Stimulated activated CD4-positive, alpha-beta T cell treated with anti-CD3 and anti-CD28 coated beads, TNF-alpha, amount 100 ng/mL, for 24 hours (primary cell): Measurements from ENCODE around the gene DDC.
"Not testable (repeated sequence)": the region's sequence is repeated elsewhere in the genome, so short reads cannot be mapped to it uniquely, and the experiment has no call there.

Source experiments
- DNase-seq, 3 experiments: peaks; one replicate each; pipeline ENCODE4 v3.0.0-alpha.2; 2020; ENCODE audit warnings: low read depth in 3 of 3

DDC gene

DNA sequence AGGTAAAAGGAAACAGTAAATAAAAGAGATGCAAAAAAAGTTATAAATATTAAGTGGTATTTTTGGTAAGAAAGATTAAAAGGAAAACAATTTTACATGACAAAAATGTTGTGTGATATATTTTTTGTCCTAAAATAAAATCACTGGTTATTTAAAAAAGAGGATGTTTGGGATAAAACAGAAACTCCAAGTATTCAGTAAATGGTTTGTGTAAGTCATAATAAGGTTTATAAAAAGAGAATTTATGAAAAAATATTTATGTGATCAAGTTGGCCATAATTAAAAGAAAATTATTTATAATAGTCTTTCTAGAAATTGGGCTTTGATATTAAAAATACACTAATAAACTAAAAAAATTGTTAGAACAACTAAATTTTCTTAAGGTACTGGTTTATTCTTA, 76.8 kb downstream of the DDC start:
- DNase-seq = no peak

DNA sequence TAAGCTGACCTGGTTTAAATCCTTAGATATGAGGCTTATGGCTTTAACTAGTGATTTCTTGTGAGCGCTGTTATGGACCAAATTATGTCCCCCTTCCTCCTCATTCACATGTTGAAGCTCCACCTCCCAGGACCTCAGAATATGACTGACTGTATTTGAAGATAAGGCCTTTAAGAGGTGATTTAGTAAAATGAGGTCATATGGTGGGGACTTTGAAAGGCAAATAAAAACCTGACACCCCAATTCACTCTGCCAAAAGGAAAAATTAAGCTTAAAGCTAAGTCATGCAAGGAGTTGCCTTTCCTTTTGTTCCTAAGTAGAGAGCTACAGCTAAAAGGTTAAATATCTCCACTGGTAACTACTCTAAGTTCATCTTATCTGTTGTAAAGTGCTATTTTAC, 78.7 kb downstream of the DDC start:
- no peak for DNase-seq

DNA sequence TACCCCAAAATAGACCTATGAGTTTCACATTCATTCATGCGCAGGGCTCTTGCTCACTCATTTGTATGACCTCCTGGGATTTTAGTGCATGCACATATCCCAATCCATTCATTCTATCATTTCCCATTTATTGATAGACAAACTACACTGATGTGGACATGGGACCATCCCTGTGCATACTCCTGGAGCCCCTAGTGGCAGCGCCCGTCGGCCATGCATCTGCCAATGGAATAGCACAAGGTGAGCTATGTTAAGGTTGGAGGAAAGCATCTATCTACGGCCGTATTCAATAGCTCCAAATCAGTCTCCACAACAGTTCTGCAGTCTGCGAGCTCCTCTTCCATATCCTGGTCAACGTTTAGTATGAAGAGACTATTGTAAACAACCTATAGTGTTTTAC, 83.3 kb downstream of the DDC start:
- no peak for DNase-seq

DNA sequence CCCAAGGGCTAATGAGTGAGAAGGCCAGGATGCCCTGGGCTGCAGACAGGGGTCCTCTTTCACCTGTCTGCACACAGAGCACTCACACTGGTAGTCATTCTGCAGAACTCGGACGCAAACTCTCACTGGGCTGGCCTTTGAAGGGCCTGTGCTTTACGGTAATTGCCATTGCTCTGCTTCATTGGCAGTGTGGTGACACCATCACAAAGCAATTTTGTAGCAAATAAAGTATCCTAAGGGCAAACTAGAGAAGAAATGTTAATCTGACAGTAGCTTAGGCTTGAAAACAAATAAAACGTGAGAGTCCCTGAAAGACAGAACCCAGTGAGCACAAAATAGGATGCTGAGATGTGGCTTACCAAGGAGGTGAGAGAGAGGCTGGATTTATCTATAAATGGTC, 84.4 kb downstream of the DDC start:
- no peak for DNase-seq

DNA sequence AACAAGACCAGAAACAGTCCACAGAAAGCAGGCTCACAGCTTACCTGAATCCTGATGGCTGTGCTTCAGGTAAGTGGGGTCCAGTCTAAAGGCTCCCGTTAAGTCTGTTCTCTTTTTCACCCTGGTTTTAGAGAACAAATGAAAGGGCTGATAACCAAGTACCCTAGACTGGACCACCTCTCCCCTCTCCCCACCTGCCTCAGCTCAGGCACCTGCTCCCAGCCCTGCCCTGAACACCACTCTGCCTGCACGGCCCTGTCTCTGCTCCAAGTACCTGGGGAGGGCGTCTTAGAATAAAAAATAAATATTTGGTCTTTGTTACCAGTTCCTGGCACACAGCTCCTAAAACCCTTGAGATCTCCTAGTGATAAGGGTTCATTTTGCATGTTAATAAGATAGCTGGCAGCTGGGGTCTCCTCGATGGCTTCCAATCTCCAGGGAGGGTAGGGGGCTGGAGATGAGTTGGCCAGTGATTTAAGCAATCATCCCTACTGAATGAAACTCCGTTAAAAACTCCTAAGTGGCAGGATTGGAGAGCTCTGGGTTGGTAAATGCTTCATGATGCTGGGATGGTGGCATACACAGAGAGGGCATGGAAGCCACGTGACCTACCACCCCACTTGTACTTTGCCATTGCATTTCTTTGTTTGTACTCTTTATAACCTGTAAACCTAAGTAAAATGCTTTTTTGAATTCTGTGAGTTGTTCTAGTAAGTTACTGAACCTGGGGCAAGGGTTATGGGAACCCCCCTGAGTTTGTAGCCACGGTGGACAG, 85.3 kb downstream of the DDC start:
- no peak for DNase-seq

DNA sequence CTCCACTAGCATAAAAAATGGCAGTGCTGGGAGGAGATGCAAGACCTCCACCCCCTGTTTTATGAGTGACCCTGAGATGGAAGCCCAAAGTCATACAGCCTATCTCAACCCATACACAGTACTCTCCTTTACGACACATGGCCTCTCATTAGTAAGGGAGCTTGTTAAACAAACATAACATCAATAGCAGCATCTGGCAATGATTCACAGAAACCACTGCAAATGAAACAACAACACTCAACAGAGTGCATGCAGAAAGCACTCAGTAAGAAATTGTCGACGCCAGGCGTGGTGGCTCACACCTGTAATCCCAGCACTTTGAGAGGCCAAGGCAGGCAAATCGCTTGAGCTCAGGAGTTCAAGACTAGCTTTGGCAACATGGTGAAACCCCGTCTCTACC, 87.6 kb downstream of the DDC start:
- DNase-seq = no peak

DNA sequence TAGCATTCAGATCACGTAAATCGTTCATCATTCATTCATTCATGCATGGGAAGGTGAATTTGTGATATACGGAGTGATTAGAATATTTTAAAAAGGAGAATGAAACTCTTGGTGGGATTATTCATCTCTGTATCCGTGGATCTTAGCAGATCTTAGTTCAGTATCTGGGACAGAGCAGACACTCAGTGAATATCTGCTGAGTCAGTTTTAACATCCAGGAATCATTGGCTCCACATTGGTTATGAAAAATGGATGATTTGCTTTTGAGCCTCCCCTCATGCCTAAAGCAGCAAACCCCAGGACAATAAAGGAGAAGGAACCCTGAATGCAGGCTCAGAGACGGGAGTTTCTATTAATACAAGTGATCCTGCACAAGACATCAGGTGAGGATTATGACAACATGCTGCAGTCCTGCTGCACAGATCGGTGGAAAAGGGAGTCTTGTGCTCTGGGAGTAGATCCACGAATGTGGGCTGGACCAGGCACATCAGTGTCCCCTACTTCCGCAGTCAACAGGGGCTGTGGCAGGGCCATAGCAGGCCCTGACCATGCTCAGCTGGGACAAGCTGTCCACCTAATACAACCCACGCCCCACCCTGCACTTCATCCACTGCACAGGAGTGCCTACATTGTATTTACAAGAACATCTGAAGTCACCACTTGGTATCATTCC, 88.1 kb downstream of the DDC start:
- DNase-seq = no peak

DNA sequence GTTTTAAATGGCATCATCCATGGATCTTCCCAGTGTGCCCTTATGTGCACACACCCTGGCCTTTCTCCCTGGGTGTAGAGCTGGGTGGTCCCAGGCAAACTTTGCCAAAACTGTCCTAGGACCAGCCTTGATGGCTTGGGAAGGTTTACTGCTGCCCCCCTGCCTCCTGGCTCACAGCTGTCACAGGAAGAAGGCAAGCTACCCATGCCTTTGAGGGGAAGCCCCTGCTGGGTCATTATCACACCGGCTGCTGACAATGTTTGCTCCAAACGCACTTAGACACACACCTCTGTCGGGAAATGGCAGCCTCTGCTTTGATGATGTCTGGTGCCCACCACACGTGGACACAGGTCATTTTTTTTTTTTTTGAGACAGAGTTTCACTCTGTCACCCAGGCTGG, 89.9 kb downstream of the DDC start:
- no peak for DNase-seq

DNA sequence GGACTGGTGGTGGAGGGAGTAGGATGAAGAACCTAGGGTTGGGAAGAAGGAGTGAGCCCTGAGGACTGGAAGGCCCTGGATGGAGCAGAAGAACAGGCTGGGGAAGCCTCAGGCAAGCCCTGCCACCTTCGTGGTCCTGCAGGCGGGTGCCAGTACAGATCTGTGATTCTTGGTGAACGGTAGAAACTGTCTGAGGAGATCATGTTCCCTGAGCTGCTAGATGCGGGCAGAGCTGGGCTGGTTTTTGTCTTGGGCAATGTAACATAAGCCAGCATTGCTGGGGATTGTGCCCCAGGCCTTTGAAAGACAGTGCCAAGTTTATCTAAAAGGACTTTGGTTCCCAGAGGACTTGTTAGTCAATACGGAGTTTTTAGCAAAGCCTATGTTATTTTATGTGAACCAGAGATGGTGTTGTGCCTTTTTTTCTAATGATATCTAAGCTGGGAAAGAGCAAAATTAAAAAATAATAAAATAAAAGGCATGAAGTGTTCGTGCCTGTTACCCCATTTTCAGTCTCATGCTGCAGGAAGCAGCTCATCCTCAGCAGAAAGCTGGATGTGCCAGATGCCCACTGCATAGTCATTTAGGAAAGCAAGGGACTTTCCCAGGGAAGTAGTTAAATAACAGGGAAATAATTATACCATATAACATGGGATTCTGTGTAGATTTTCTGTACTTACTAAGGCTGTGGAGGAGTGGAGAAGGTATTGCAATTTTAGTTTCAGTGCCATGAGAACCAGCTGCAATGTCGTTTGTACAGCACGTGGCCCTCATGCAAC, 90.6 kb downstream of the DDC start:
- DNase-seq = no peak

DNA sequence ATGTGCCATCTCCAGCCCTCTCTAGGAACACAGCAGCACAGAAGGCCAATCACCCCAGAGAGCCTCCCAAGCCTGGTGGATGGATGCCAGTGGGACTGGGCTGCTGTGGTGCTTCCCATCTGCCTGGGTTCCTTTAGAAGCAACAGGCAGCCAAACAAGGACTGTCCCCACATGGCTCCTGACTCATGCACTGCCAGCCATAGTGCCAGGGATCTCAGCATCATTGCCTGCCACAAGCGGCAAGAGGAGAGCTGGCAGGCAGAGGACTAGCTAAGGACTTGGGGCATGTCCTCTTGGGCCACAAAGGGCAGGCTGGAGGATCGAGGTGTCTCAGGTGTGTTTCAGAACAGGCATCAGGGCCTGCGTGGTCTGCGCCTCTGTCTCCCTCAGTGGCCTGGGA, 91.7 kb downstream of the DDC start:
- no peak for DNase-seq

DNA sequence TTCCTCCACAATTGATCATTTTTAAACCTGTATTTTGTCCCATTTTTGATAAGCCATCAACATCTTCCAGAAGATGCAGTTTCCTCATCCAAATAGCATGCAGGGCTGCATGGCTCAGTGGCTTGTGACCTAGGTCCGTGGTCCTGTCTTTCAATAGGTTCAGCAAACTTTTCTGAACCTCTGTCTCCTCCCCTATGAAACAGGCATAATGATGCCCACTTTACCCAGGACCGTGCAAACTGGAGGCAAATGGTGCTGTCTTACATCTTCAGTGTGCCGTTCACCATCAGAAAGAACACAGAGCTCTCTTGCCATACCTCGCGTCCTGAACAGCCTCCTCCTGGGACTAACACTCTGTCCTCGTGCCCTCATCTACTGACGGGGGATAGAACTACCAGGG, 92.8 kb downstream of the DDC start:
- no peak for DNase-seq

DNA sequence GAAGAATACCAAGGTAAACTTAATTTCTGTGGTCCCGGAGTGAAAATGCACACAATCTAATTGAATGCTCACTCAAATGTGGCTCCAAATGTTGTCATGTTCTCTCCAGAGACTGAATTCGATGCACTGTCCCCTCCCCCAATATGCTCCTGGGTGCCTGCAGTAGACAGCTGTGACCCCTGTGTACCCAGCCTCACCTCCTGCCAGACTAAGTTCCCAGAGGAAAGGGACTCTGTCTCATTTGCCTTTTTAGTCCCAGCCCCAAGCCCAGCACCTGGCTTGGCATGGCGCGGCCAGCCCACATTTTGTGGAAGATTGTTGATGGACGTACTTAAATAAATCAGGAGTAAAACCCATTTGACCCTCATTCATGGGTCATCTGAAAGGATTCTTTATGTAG, 93.2 kb downstream of the DDC start:
- no peak for DNase-seq

DNA sequence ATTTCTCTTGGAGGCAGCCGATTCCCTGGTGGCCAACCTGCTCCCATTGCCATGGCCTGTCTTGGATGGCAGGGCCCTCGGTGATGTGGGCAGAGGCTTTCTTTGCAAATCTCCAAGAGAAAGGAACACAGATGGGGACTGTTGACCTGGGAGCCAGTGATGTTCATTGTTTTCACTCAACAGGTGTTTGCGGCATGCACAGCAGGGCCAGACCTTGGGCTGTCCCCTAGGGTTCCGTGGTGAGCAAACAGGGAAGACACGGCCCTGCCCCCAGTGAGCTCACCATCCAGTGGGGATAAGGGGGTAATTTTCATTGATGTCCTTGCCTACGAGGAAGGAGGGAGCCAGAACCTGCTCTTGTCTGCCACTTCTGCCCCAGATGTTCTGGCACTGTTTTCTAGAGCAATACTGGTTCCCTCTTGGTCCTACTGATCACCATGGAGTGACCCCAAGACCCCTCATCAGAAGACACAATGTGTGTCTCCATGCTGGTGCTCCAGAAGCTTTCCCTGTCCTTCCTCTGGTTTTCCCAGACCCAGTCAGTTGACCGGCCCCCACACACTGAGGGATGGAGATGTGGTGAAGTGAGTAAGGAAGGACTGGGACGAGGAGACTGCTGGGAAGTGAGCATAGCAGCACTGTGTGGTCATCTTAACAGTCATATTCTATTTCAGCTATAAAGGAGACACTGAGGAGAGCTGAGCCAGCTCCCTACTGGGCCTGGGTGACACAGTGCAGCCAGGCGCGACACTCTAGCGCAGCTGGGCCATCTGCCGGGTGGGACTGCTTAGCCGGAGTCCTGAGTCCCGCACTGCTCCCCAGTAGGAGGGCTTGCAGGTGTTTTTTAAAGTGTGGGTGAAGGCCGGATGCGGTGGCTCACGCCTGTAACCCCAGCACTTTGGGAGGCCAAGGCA, 94.7 kb downstream of the DDC start:
- no peak for DNase-seq

DNA sequence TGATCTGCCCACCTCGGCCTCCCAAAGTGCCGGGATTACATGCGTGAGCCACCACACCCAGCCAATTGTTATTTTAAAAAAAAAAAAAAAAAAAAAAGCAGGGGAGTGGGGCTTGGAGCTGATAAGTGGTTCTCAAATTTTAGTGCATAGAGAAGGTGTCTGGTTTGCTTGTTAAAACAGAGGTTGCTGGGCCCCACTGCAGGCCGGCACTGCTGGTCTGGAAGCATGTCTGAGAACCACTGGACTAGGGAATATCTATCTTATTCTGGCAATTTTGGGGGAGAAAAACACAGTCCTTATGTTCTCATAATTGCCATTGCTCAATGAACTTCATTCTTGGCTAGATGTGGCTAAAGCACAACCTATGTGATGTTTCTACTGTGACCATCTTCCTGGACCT, 96.0 kb downstream of the DDC start:
- DNase-seq = no peak

DNA sequence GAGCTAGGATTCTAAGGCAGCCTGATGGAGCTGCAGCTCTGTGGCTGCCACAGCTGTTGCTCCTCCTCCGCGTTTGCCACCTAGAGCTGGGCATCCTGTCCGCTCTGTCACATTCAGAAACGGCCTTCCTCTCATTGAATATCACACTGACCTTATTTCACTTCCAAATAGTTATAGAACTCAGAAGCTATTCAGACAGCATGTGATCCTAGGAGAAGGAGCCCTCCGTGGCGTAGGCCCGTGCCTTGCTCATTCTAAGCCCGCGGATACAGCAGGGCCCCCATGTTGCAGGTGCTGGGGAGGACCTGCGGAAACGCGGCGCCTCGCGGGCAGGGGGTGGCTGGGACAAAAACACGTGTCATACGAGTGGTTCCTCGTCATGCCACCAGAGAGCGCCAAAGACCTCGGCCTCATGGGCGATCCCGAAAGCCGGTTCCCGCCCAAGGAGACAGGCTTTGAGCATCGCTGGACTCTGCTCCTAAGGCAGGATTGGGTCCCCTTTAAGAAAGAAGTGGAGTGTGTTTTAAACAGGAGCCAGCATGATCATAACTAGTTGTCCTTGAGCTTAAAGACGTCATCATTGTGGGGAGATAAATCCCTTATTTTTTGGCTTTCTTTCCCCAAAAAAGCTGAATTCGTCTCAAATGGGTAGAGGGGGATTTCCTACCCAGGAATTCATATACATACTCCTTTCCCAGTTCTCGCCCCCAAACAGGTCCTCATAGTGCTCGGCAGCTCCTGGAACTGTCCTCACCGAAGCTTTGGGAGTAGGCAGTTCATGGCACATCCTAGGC, 97.2 kb downstream of the DDC start:
- peak; percentile 66 to 85 (median 69) for DNase-seq

DNA sequence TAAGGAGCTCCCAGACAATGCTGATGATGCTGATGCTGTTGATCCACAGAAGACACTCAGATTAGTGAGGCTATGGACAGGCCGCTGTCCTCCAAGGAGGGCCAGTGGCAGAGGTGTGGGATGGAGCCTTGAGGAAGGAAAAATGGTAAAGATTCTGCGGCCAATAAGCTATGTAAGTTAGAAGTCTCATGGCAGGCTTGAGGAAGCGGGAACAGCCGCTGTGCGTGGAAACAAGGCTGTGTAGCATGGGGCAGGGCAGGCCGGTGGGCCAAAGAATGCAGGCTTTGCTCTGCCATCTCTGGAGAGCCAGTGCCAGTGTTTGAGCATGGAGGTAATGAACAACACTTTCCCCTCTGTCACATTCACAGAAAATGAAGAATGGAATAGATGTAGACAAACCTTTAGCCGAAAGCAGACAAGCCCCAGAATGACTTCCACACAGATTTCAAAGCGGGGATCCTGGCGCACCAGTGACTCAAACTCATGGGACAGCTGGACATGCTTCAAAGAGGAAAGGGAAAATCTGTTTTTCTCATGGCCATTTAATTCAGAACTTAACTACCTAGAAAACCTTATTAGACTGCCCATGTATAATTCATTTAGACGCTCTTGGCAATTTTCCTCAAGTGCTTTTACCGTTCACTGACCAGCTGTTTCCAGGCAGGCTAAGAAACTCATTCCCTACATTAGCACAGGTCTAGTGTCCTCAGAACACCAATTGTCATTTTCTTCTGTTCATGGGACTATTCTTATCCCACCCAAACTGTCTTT, 98.2 kb downstream of the DDC start:
- DNase-seq = no peak

DNA sequence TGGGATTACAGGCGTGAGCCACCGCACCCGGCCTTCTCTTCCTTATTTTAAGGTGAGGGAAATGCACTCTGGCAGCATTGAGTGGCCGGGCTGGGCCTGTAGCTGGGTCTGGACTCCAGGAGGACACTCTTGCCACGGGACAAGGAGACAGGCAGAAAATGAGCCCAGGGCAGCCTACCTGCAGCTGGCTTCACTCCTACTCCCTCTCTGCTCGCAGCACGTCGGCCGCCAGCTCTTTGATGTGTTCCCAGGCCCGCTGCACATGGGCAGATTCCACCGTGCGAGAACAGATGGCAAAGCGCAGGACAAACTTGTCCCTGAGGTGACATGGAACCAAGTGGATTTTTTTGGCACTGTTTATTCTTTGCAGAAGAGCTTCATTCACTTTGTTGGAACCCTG, 102.2 kb downstream of the DDC start:
- DNase-seq = no peak

DNA sequence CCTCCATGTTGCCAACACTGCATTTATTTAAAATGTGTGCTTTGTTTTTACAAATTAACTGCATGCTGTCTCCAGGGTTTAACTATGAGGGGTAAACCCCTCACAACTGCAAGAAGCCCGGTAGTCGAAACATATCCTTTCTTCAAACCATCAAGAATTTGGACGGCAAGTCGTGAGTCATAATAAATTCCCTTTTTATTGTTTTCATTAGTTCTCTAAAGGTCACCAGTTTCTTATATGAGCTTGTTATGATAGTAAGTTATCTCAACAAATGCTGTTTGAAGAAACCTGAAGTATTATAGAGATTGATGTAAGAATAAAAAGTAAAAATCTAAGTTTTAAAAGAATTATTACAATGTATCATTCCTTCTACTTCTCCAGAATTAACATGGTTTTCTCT, 102.8 kb downstream of the DDC start:
- DNase-seq = no peak

DNA sequence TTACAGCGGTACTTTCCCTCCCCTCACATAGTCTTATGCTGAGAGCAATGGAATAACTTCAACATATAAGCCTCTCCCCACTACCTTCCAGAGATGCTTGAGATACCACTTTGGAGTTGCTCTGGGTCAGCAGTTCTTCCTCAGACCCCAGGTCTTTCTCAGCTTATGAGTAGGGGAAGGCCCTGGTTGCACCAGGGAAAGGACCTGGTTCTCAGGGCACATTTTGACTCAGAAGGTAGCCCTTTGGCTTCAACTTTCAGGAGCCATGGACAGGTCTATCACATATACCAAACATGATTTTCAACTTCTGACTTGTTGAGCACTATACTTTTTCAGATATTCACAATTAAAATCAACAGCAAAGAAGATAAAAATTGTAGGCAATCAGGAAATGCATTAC, 103.5 kb downstream of the DDC start:
- no peak for DNase-seq

DNA sequence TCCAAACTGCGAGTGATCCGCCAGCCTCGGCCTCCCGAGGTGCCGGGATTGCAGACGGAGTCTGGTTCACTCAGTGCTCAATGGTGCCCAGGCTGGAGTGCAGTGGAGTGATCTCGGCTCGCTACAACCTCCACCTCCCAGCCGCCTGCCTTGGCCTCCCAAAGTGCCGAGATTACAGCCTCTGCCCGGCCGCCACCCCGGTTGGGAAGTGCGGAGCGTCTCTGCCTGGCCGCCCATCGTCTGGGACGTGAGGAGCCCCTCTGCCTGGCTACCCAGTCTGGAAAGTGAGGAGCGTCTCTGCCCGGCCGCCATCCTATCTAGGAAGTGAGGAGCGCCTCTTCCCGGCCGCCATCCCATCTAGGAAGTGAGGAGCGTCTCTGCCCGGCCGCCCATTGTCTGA, 106.0 kb downstream of the DDC start:
- DNase-seq = not testable (repeated sequence)
